Mammary epithelial cell (primary cell): ENCODE results near the gene HAO2.

Source experiments
- CTCF ChIP-seq, 2 donors: IDR thresholded peaks in 1 of 2; conservative IDR thresholded peaks in 1 of 2; 2 replicates each; pipeline ENCODE4 v1.5.1; 2011 to 2012; ENCODE audit warnings: inconsistent platforms in 2 of 2, low read length in 2 of 2, mild to moderate bottlenecking in 2 of 2, control low read depth in 1 of 2, low read depth in 1 of 2; ENCODE audit not compliant: insufficient read depth in 1 of 2; ENCODE audit errors: extremely low read depth in 1 of 2
- EZH2 ChIP-seq: IDR thresholded peaks from 2 replicates; pipeline ENCODE4 v1.6.1; 2012; ENCODE audit warnings: low read length, inconsistent platforms, borderline replicate concordance

GRCh38 chr1:119397986-119398385 lies 29.4 kb downstream of the HAO2 start:
- TF ChIP-seq CTCF (conservative IDR thresholded peaks at IDR 0.05 in 1 of 2, IDR thresholded peaks at IDR 0.05 in 1 of 2; ENCODE audit: extremely low read depth in 1 of 2, insufficient read depth in 1 of 2, low read depth in 1 of 2, low read length in 2 of 2) (no peak), EZH2 (no peak)
